ENCODE data around the gene DAB1.
A peak's percentile ranks its signal among the peaks of the same experiment; 100 is the strongest.

The DAB1 gene

GRCh38 chr1:57094749-57095148 is 329.1 kb downstream of the DAB1 start:
- Histone ChIP-seq H4K91ac (ENCODE audit: low read depth, low read length, poor library complexity) (no peak overlapping the region), H3K23ac (ENCODE audit: low read depth, low read length, poor library complexity) (no peak overlapping the region), H4K8ac (ENCODE audit: low read depth, low read length) (no peak overlapping the region), H3K4ac (ENCODE audit: low read length) (no peak overlapping the region), H3K79me1 (ENCODE audit: low read depth, low read length) (no peaks in the 10 kb centered on the region), H3K27me3 (ENCODE audit: control insufficient read depth in 3 of 3, insufficient read depth in 3 of 3, low read depth in 1 of 3, low read length in 3 of 3) (no peaks in the 10 kb centered on the region), H3K9me3 (replicated peaks in 1 of 2; ENCODE audit: control insufficient read depth in 2 of 2, insufficient read depth in 1 of 2, low read depth in 1 of 2, low read length in 2 of 2) (no peaks in the 10 kb centered on the region), H3K9ac (ENCODE audit: low read depth, low read length, poor library complexity) (no peak overlapping the region), H2BK15ac (ENCODE audit: low read length) (no peak overlapping the region), H2BK120ac (ENCODE audit: low read depth, low read length) (no peak overlapping the region), H3K4me1 (ENCODE audit: control insufficient read depth in 2 of 2, insufficient read depth in 1 of 2, low read depth in 1 of 2, low read length in 2 of 2) (peaks cover 2 to 16% of the 10 kb centered on the region in 2 donors), H3K14ac (ENCODE audit: low read length) (no peak overlapping the region), H3K36me3 (replicated peaks in 1 of 2; ENCODE audit: control insufficient read depth in 2 of 2, insufficient read depth in 2 of 2, low read length in 2 of 2) (no peaks in the 10 kb centered on the region), H3K27ac (replicated peaks; ENCODE audit: low read length) (no peak overlapping the region), H3K18ac (ENCODE audit: low read length) (no peak overlapping the region), H2BK12ac (ENCODE audit: low read length) (no peak overlapping the region), H3K4me2 (ENCODE audit: insufficient read depth, low read length, poor library complexity, severe bottlenecking) (no peak overlapping the region), H3K4me3 (ENCODE audit: low read length in 2 of 2) (no peak overlapping the region), H2AFZ (ENCODE audit: low read length) (no peak overlapping the region), H2AK5ac (ENCODE audit: low read depth, low read length) (no peak overlapping the region), H2BK5ac (ENCODE audit: low read length) (no peak overlapping the region)
- WGBS, 2 donors (ENCODE audit: extremely low coverage in 2 of 2, insufficient read length in 2 of 2, insufficient replicate concordance in 1 of 2), result no CpG with 5 or more reads among the region's 2 CpGs
- no peak for DNase-seq (ENCODE audit: low spot score)

GRCh38 chr1:57093122-57093521 is 330.7 kb downstream of the DAB1 start:
- no peaks in the 10 kb centered on the region for H3K9me3 ChIP-seq (replicated peaks in 1 of 2; ENCODE audit: control insufficient read depth in 2 of 2, insufficient read depth in 1 of 2, low read depth in 1 of 2, low read length in 2 of 2)
- no peak overlapping the region for H2BK15ac ChIP-seq (ENCODE audit: low read length)
- no peaks in the 10 kb centered on the region for H3K79me1 ChIP-seq (ENCODE audit: low read depth, low read length)
- H3K27ac ChIP-seq (replicated peaks; ENCODE audit: low read length), result no peak overlapping the region
- DNase-seq (ENCODE audit: low spot score), result no peak
- no peak overlapping the region for H3K4me2 ChIP-seq (ENCODE audit: insufficient read depth, low read length, poor library complexity, severe bottlenecking)
- H3K18ac ChIP-seq (ENCODE audit: low read length), result peak overlapping the region; percentile 9
- no peak overlapping the region for H3K9ac ChIP-seq (ENCODE audit: low read depth, low read length, poor library complexity)
- H3K36me3 ChIP-seq (replicated peaks in 1 of 2; ENCODE audit: control insufficient read depth in 2 of 2, insufficient read depth in 2 of 2, low read length in 2 of 2), result no peaks in the 10 kb centered on the region
- H3K4ac ChIP-seq (ENCODE audit: low read length), result no peak overlapping the region
- H2BK12ac ChIP-seq (ENCODE audit: low read length), result no peak overlapping the region
- WGBS, 2 donors (ENCODE audit: extremely low coverage in 2 of 2, insufficient read length in 2 of 2, insufficient replicate concordance in 1 of 2), result no CpG with 5 or more reads among the region's 3 CpGs
- H4K91ac ChIP-seq (ENCODE audit: low read depth, low read length, poor library complexity), result no peak overlapping the region
- no peak overlapping the region for H3K4me3 ChIP-seq (ENCODE audit: low read length in 2 of 2)
- H3K4me1 ChIP-seq (ENCODE audit: control insufficient read depth in 2 of 2, insufficient read depth in 1 of 2, low read depth in 1 of 2, low read length in 2 of 2), result peaks cover 6 to 23% of the 10 kb centered on the region in 2 donors
- no peak overlapping the region for H2AFZ ChIP-seq (ENCODE audit: low read length)
- H4K8ac ChIP-seq (ENCODE audit: low read depth, low read length), result no peak overlapping the region
- no peaks in the 10 kb centered on the region for H3K27me3 ChIP-seq (ENCODE audit: control insufficient read depth in 3 of 3, insufficient read depth in 3 of 3, low read depth in 1 of 3, low read length in 3 of 3)
- no peak overlapping the region for H2BK5ac ChIP-seq (ENCODE audit: low read length)
- H2AK5ac ChIP-seq (ENCODE audit: low read depth, low read length), result no peak overlapping the region
- H3K23ac ChIP-seq (ENCODE audit: low read depth, low read length, poor library complexity), result no peak overlapping the region
- H3K14ac ChIP-seq (ENCODE audit: low read length), result no peak overlapping the region
- no peak overlapping the region for H2BK120ac ChIP-seq (ENCODE audit: low read depth, low read length)

GRCh38 chr1:57091642-57092041 is 332.2 kb downstream of the DAB1 start:
- H3K4me1 ChIP-seq (ENCODE audit: control insufficient read depth in 2 of 2, insufficient read depth in 1 of 2, low read depth in 1 of 2, low read length in 2 of 2), result peaks cover 6 to 28% of the 10 kb centered on the region in 2 donors
- DNase-seq (ENCODE audit: low spot score), result no peak
- H2AK5ac ChIP-seq (ENCODE audit: low read depth, low read length), result no peak overlapping the region
- no peak overlapping the region for H3K14ac ChIP-seq (ENCODE audit: low read length)
- H3K36me3 ChIP-seq (replicated peaks in 1 of 2; ENCODE audit: control insufficient read depth in 2 of 2, insufficient read depth in 2 of 2, low read length in 2 of 2), result no peaks in the 10 kb centered on the region
- H3K79me1 ChIP-seq (ENCODE audit: low read depth, low read length), result no peaks in the 10 kb centered on the region
- no peaks in the 10 kb centered on the region for H3K27me3 ChIP-seq (ENCODE audit: control insufficient read depth in 3 of 3, insufficient read depth in 3 of 3, low read depth in 1 of 3, low read length in 3 of 3)
- no CpG with 5 or more reads among the region's 1 CpG for WGBS, 2 donors (ENCODE audit: extremely low coverage in 2 of 2, insufficient read length in 2 of 2, insufficient replicate concordance in 1 of 2)
- H3K23ac ChIP-seq (ENCODE audit: low read depth, low read length, poor library complexity), result no peak overlapping the region
- H2BK15ac ChIP-seq (ENCODE audit: low read length), result no peak overlapping the region
- H2BK12ac ChIP-seq (ENCODE audit: low read length), result no peak overlapping the region
- no peak overlapping the region for H3K27ac ChIP-seq (replicated peaks; ENCODE audit: low read length)
- H4K91ac ChIP-seq (ENCODE audit: low read depth, low read length, poor library complexity), result no peak overlapping the region
- H3K4me2 ChIP-seq (ENCODE audit: insufficient read depth, low read length, poor library complexity, severe bottlenecking), result no peak overlapping the region
- H3K9ac ChIP-seq (ENCODE audit: low read depth, low read length, poor library complexity), result no peak overlapping the region
- H3K4me3 ChIP-seq (ENCODE audit: low read length in 2 of 2), result no peak overlapping the region
- no peak overlapping the region for H2AFZ ChIP-seq (ENCODE audit: low read length)
- H2BK120ac ChIP-seq (ENCODE audit: low read depth, low read length), result no peak overlapping the region
- no peak overlapping the region for H2BK5ac ChIP-seq (ENCODE audit: low read length)
- no peak overlapping the region for H4K8ac ChIP-seq (ENCODE audit: low read depth, low read length)
- no peak overlapping the region for H3K18ac ChIP-seq (ENCODE audit: low read length)
- no peak overlapping the region for H3K4ac ChIP-seq (ENCODE audit: low read length)
- no peaks in the 10 kb centered on the region for H3K9me3 ChIP-seq (replicated peaks in 1 of 2; ENCODE audit: control insufficient read depth in 2 of 2, insufficient read depth in 1 of 2, low read depth in 1 of 2, low read length in 2 of 2)

GRCh38 chr1:57089855-57090254 is 334.0 kb downstream of the DAB1 start:
- Histone ChIP-seq H4K8ac (ENCODE audit: low read depth, low read length) (no peak overlapping the region), H3K27ac (replicated peaks; ENCODE audit: low read length) (no peak overlapping the region), H2BK120ac (ENCODE audit: low read depth, low read length) (no peak overlapping the region), H3K9ac (ENCODE audit: low read depth, low read length, poor library complexity) (no peak overlapping the region), H2BK15ac (ENCODE audit: low read length) (no peak overlapping the region), H2AK5ac (ENCODE audit: low read depth, low read length) (no peak overlapping the region), H3K27me3 (ENCODE audit: control insufficient read depth in 3 of 3, insufficient read depth in 3 of 3, low read depth in 1 of 3, low read length in 3 of 3) (no peaks in the 10 kb centered on the region), H3K79me1 (ENCODE audit: low read depth, low read length) (no peaks in the 10 kb centered on the region), H3K18ac (ENCODE audit: low read length) (no peak overlapping the region), H3K9me3 (replicated peaks in 1 of 2; ENCODE audit: control insufficient read depth in 2 of 2, insufficient read depth in 1 of 2, low read depth in 1 of 2, low read length in 2 of 2) (no peaks in the 10 kb centered on the region), H3K14ac (ENCODE audit: low read length) (no peak overlapping the region), H2BK12ac (ENCODE audit: low read length) (no peak overlapping the region), H2BK5ac (ENCODE audit: low read length) (no peak overlapping the region), H3K4me1 (ENCODE audit: control insufficient read depth in 2 of 2, insufficient read depth in 1 of 2, low read depth in 1 of 2, low read length in 2 of 2) (peaks cover 3 to 36% of the 10 kb centered on the region in 2 donors), H3K4me2 (ENCODE audit: insufficient read depth, low read length, poor library complexity, severe bottlenecking) (no peak overlapping the region), H2AFZ (ENCODE audit: low read length) (no peak overlapping the region), H4K91ac (ENCODE audit: low read depth, low read length, poor library complexity) (no peak overlapping the region), H3K4ac (ENCODE audit: low read length) (no peak overlapping the region), H3K4me3 (ENCODE audit: low read length in 2 of 2) (no peak overlapping the region), H3K23ac (ENCODE audit: low read depth, low read length, poor library complexity) (no peak overlapping the region), H3K36me3 (replicated peaks in 1 of 2; ENCODE audit: control insufficient read depth in 2 of 2, insufficient read depth in 2 of 2, low read length in 2 of 2) (no peaks in the 10 kb centered on the region)
- no CpG with 5 or more reads among the region's 3 CpGs for WGBS, 2 donors (ENCODE audit: extremely low coverage in 2 of 2, insufficient read length in 2 of 2, insufficient replicate concordance in 1 of 2)
- DNase-seq (ENCODE audit: low spot score), result no peak

All from neuronal stem cell (in vitro differentiated cells).